Fibroblast of lung (primary cell): ENCODE results near the gene SEMA4D.

Source experiments
- CTCF ChIP-seq, 2 donors: IDR thresholded peaks in 1 of 2; conservative IDR thresholded peaks in 1 of 2; 1 replicate in 1 of 2; 2 replicates in 1 of 2; pipeline ENCODE4 v1.5.1; 2011 to 2012; ENCODE audit warnings: low read length in 2 of 2, control low read depth in 1 of 2, inconsistent platforms in 1 of 2, low read depth in 1 of 2, mild to moderate bottlenecking in 1 of 2
- EZH2 ChIP-seq: IDR thresholded peaks from 2 replicates; pipeline ENCODE4 v1.5.1; 2012; ENCODE audit warnings: low read length, control low read depth, mild to moderate bottlenecking; ENCODE audit errors: missing control alignments

- no peak for TF ChIP-seq CTCF (conservative IDR thresholded peaks at IDR 0.05 in 1 of 2, IDR thresholded peaks at IDR 0.05 in 1 of 2; ENCODE audit: low read depth in 1 of 2, low read length in 2 of 2)
- TF ChIP-seq EZH2 = no peak
Measured at GRCh38 chr9:89444925-89445765, 52.8 kb downstream of the SEMA4D start.
